CD4-positive, alpha-beta T cell treated with Interleukin-17A for 1 hour (primary cell): ENCODE data around the gene IQUB.
A peak's percentile ranks its signal among the peaks of the same experiment; 100 is the strongest.
"Not testable (repeated sequence)": the region's sequence is repeated elsewhere in the genome, so short reads cannot be mapped to it uniquely, and the experiment has no call there.

Experiments
- DNase-seq: peaks from one replicate; pipeline ENCODE4 v3.0.0-alpha.2; 2020

Gene IQUB

DNA sequence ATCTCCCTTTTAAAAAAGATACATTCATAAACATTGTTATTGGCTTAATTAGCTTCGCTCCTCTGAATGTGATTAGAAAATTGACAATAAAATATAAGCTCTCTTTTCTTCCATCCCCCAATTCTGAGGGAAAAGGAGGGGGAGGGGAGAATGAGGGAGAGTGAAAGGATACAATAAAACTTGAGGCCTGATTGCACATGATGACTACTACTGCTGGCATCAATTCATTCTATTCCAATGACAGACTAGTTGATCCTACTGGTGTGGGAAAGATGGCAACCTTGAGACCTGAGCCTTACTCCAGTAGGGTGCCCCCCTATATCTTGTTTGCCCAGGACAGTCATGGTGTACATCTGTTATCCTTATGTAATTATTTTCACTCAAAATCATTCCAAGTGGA lies 4.5 kb upstream of the IQUB start:
- no peak for DNase-seq

DNA sequence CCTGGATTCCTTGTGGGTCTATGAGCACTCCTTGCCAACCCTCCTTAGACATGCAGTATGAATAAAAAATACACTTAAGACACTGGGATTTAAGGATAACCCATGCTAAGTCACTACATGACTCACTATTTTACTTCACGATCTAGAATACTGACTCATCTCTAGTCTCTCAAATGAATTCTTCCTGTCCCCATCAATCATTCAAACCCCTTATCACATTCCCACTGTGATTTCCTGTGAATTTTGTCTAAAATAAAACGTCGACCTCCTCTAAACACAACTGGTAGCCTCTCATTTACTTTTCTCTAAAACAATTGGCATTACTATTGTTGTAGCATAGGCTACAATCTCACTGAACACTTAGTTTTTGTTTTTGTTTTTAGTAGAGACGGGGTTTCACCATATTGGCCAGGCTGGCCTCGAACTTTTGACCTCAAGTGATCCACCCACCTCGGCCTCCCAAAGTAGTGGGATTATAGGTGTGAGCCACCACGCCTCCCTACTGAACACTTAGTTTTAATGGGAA lies 3.9 kb upstream of the IQUB start:
- DNase-seq, result no peak

DNA sequence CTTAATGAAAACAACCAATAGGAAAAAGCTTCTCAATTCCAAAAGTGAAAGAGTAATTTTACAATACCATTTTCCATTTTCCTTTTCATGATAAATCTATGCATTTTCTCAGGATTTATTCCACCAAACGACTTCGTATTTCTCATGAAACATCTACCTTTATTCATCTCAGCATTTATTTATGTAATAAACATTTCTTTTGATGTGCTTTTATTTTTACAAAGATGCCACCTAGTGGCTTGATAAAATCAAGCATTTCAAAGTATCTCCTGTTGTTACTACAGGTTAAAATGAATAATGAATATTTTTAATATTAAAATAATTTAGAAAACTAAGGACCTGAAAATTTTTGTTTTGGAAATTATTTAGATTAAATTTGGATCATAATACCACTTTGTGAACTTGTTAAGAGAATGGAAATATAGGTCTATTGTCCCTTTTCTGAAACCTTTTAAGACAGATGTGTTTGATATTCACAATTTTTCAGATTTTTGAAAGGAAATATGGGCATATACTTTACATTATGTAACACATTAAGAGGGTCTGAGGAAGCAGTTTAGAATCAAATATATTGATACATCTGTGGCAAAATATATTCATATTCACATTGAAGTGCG lies 2.7 kb upstream of the IQUB start:
- DNase-seq, result peak; percentile 55

DNA sequence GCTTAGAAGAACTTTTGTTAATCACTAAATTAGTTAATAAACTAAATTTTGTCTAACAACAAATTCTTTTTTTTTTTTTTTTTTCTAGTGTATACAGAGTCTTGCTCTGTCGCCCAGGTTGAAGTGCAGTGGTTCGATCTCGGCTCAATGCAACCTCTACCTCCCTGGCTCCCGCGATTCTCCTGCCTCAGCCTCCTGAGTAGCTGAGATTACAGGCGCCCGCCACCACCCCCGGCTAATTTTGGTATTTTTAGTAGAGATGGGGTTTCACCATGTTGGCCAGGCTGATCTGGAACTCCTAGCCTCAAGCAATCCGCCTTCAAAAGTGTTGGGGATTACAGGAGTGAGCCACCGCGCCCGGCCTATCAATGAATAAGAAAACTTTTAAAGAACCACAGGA lies 1.1 kb upstream of the IQUB start:
- DNase-seq, result no peak

DNA sequence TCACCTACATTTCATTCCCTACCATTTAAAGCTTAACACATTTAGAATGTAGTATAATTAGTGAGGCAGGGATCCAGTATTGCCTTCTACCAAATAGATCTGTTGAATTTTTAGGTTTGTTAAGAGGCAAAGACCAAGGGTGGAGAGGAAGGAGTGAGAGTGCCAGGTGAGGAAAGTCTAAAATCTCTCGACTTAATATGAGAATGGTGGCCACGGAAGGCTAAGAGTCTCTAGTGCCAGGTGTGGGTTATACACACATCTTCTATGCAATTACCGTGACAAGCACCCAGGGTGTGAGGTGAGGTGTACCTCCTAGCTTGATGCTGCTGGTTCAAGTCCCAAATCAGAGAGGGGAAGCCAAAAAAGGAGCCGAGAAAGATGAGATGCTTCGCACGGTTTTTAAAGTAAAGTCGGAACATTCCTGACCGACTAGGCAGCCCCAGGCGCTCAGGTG lies 439 bp downstream of the IQUB start:
- no peak for DNase-seq

DNA sequence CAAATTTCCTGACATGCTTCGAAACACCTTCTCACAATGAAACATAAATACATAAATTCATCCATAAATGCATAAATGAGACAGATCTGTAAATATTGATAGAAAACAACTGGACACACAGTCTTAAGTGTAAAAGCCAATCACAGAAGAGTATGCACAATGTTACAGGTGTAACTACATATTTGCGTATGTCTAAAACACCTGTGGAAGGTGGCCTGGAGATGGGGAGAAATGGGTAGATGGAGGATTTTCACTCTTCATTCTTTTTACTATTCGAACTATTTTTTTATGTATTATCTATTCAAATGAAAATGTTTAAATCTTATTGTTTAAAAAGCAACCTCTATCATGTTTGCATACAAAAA lies 860 bp downstream of the IQUB start:
- DNase-seq, result no peak

DNA sequence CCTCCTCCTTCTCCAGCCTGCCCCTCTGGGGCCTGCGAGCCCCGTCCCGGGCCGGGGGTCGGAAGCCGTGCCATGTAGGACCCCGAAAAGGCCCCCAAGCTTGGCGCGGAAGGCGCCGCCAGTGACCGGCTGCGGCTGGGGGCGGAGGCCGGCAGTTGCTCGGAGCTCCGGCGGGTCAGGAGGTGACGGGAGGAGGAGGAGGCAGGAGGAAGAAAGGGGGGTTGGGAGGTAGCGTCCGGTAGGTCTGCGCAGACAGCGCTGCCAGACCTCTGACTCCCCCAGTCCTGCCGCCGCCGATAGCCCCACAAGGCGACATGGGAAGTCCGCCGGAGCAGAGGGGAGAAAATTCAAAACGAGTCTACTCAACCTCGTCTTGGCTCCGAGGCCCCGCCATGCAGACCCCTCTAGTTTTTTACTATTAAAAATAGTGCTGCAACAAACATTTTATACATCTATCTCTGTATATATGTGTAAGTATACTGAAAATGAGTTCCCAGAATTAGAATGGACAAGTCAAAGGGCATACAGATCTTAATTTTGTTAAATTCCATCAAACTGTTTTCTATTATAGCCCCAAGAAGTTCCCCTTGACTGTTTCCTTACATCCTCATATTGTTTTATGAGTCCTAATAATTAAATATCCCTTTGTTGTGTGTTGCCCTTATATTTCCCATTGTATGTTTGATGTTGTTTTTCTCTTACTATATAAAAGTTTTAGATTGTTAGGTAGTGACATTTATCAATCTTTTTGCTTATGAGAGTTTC lies 1.4 kb downstream of the IQUB start:
- DNase-seq, result peak; percentile 50

DNA sequence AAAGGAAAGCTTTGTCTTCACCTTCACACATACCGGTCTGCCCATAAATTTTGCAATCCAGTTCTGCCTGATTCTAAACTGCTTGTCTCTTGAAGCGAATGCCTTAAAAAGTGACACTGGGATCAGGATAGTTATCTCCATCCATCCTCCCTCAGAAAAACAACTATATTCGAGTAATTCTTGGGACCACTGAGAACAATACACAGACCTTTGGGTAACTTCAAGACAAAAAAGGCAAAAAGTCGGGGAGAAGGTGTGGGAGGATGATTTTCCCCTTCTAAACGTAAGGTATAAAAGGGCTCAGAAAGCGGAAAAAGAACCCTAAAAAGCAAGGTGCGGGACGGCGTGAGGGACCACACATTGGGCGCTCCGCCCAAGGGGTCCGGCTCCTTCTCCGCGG lies 2.1 kb downstream of the IQUB start:
- not testable (repeated sequence) for DNase-seq

DNA sequence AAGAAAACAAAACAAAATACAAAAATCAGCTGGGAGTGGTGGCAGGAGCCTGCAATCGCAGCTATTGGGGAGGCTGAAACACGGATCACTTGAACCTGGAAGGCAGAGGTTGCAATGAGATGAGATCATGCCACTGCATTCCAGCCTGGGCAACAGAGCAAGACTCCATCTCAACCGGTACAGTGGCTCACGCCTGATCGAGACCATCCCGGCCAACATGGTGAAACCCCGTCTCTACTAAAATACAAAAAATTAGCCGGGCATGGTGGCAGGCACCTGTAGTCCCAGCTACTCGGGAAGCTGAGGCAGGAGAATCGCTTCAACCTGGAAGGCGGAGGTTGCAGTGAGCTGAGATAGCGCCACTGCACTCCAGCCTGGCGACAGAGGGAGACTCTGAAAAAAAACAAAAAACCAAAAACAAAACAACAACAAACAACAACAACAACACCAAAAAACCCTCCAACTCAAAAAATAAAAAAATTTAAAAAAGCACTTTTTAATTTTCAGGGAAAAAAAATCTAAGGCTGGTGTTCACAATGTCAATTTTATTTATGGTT lies 4.3 kb downstream of the IQUB start:
- DNase-seq, result not testable (repeated sequence)

DNA sequence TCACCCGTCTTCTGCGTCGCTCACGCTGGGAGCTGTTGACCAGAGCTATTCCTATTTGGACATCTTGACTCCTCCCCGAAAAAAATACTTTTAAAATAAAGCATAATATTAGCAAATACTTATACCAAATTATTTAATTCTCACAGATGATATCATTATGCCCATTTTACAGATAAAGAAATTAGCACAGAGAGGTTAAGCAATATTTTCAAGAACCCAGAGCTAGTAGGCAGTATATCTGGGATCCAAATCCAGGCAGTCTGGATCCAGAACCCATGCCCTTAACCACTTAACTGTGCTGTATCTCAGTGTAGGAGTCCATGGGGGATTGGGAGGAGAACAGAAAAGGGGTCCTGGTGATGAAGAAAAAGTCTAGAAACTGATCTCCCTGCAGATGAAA lies 6.1 kb downstream of the IQUB start:
- DNase-seq, result no peak

DNA sequence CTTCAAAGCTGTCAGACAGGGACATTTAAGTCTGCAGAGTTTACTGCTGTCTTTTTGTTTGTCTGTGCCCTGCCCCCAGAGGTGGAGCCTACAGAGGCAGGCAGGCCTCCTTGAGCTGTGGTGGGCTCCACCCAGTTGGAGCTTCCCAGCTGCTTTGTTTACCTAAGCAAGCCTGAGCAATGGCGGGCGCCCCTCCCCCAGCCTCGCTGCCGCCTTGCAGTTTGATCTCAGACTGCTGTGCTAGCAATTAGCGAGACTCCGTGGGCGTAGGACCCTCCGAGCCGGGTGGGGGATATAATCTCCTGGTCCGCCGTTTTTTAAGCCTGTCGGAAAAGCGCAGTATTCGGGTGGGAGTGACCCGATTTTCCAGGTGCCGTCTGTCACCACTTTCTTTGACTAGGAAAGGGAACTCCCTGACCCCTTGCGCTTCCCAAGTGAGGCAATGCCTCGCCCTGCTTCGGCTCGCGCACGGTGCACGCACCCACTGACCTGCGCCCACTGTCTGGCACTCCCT lies 6.6 kb downstream of the IQUB start:
- not testable (repeated sequence) for DNase-seq

DNA sequence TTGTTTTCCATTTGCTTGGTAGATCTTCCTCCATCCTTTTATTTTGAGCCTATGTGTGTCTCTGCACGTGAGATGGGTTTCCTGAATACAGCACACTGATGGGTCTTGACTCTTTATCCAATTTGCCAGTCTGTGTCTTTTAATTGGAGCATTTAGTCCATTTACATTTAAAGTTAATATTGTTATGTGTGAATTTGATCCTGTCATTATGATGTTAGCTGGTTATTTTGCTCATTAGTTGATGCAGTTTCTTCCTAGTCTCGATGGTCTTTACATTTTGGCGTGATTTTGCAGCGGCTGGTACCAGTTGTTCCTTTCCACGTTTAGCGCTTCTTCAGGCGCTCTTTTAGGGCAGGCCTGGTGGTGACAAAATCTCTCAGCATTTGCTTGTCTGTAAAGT lies 7.9 kb downstream of the IQUB start:
- DNase-seq, result not testable (repeated sequence)

DNA sequence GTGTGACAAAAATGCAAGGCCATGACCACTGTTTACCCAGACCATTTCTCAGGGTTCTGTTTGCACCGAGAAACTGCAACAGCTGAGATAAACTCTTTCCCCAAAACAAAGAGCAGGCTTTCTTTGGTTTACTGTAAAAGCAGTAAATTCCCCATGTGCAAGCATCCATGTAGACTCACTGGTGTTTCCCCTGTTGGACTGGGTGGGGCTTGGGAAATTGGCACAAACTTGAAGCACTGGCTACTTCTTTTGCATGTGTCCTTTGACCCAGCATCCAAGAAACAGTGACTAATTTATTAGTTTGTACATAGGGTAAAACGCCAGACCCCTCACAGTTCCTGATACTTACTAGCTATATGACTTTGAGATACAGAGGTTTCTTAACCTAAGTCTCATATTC lies 12.3 kb downstream of the IQUB start:
- DNase-seq, result no peak

DNA sequence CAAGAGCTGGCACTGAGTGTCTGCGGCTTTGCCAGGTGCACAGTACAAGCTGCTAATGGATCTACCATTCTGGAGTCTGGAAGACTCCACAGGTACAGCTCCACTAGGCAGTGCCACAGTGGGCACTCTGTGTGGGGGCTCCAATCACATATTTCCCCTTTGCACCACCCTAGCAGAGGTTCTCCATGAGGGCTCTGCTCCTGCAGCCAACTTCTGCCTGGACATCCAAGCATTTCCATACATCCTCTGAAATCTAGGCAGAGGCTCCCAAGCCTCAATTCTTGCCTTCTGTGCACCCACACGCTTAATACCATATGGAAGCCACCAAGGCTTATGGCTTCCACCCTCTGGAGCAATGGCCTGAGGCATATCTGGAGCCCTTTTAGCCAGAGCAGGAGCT lies 29.2 kb downstream of the IQUB start:
- no peak for DNase-seq

DNA sequence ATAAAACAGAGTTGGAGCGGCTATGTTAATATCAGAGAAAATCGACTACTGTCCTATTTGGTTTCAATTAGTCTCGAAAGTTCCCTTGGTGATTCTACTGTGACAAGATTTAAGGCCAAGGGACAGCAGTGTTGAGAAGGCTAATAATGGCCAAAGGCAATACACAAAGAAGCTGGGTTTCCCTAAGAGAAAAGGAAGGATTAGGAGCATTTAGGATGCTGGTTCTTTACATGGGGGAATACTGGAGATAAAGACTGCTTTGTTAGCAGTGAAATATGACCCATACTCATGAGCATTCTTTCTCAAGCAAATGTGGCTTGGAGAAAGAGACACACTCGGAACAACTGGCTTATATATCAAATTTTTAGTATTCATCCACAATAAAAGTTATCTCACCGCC lies 32.2 kb downstream of the IQUB start:
- no peak for DNase-seq

DNA sequence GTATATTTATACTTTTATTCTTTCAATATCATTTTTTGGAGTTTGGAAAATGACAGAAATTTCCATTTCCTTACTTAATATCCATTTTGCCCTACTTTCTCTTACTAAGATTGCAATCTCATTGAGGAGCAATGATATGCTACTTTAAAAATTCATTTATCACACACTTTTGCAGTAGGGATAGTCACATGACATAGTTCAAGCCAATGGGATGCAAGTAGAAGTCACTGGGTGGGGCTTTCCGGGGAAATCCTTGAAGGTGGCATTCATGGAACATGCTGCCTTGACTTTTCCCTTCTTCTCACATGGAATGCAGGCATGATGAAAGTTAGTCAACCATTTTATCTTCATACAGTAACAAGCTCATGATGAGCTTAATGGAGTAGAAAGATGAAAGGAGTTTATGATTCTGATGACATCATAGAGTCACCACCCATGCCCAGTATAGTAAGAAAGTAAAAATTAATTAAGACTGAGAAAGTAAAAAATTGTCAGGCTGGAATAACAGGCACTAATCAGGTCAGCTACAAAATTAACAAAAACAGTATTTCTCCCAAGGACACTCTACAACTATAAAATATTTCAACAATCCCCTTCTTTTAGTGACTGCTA lies 33.4 kb downstream of the IQUB start:
- no peak for DNase-seq

DNA sequence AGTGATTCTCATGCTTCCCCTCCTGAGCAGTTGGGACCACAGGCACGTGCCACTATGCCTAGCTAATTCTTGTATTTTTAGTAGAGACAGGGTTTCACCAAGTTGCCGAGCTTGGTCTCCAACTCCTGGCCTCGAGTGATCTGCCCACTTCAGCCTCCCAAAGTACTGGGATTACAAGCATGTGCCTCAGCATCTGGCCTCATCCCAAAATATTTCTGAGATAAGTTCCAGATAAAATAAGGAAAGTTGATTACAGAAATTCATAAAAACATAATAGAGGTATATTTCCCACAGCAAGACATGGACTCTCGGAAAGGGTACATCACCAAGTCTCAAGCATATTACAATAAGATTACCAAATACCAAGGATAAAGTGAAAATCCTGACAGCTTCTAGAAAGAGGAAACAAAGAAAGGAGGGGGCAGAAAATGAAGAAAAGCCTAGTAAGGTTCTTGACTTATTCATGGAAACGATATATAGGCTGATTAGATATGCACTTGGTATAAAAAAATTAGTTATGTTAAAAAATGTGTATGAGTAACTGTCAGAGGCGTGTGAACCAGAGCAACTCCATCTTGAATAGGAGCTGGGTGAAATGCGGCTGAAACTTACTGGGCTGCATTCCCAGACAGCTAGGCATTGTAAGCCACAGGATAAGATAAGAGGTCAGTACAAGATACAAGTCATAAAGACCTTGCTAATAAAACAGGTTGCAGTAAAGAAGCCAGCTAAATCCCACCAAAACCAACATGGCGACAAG lies 35.0 kb downstream of the IQUB start:
- DNase-seq, result no peak

DNA sequence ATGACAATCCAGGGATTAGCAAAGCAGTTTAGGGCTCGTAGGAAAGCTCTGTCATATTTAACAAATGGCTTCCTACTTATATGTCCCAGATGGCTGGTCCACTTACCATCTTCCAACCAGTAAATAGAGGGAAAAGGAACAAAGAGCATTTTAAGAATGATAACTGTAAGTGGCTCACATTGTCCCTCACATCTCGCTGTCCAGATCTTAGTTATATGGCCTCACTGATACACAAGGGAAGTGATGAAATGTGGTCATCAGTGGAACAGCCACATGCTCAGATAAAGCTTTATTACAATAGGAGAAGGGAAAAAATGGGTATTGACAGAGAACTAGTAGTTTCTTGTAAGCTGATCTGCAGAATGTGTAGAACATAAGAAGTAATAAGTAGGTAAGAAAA lies 35.8 kb downstream of the IQUB start:
- DNase-seq, result no peak

DNA sequence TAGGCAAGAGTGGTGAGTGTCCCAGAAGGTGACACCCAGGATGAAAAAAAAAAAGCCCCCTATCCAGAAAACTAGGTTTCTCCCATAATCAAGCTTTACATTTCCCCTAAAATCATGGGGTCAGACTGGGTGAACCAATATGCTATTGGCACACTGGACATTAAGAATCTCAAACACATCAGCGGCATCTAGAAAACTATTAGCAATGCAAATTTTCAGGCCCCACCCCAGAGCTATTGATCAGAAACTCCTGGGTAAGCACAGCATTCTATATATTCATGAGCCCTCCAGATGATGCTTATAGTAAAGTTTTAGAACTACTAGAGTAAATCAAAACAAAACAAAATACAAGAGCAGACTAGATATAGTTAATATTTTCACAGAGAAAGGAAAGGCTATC lies 36.4 kb downstream of the IQUB start:
- DNase-seq, result no peak

DNA sequence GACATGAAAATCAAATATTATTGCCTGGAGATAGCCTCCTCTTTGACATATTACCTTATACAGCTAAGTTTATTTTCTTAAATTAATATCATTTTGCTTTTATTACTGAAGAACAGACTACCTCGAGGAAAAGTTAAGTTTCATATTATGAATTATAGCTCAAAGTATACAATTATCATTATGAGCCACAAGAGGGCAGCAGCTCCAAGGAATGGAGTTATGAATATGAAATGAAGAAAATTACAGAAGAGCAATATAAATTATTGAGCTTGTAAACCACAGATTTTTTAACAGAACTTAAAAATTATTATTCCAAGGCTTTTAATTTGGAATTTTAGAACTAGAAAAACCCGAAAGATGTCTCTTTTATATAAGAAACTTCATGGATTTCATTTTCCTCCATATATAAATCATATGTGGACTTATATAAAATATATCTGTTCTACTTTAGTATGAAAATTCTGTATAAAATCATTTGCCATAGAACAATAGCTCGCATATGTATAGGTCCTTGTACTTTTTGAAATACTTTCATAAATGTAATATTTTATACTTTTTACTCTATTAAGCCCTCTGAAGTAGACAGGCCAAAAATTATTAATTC lies 40.1 kb downstream of the IQUB start:
- DNase-seq, result peak; percentile 58

DNA sequence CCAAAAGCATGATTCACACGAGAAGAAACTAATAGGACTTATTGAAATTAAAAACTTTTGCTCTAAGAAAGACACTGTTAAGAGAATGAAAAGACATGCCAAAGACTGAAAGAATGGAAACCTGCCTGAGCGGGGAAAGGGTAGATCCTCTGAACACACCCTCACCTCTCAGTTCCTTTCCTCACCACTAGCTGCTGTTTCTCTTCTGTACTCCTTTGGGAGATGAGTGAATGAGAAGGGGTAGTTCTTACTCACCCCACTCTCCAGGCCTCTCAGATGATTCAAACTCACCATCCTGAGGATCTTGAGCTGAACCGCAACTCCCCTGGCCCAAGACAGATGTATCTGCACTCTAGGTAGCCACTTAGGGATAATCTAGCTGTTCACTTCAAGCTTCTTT lies 41.9 kb downstream of the IQUB start:
- no peak for DNase-seq

DNA sequence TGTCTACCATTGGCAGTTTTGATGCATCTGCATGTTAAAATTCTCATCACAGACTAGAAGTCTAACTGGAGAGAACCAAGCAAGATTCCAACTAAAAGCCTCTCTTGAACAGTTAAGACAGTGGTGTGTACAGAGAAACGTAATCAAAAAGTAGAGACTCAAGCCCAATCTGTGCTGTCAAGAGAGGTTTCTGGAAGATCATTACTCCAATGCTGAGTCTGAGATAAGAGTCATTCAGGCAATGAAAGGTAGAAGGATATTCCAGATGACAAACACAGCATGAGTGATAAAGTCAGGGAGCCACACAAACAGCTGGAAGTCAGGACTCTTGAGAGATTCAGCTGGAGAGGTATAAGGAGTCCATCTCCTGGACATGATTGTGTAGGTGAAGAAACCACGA lies 48.7 kb downstream of the IQUB start:
- no peak for DNase-seq
